Germinal center (tissue), 1 donor: ENCODE data around the gene MFAP2.

ENCODE experiments used
- DNase-seq: peaks from one replicate; pipeline ENCODE4 v3.0.0; 2012; ENCODE audit warnings: mixed read lengths, low spot score

The MFAP2 gene

DNA sequence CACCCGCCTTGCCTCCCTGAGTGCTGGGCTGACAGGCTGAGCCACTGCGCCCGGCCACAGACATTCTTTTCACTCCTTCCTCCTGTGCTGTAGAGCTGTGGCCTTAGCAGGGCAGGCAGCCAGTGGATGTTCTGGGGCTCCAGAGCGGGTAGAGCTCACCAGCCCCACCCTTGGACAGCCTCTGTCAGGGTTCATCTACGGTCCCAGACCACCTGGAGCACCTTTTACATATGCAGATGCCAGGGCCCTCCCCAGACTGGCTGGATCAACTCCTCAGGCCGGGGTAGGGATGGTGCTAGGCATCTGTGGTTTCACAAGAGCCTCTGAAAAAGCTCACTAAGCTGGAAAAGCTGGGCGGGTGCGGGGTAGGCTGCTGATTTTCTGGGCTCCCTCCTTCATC, 26.7 kb upstream of the MFAP2 start:
- no peak for DNase-seq

DNA sequence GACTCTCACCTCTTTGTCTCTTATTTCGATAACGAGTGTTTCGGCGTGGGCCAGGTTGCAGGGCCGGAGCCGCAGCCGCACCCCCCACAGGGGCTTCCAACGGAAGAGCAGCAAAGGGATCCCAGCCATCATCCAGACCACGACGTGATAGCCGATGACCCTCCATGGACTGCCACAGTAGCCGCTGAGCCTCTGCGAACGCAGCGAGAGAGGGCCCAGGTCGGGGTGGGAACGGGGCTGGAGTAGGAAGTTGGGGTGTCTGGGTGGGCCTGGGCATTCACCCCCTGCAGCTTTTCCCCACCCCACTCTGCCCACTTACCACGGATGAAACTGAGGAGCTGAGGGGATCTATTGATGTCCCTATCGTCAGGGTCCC, 24.9 kb upstream of the MFAP2 start:
- DNase-seq = no peak

DNA sequence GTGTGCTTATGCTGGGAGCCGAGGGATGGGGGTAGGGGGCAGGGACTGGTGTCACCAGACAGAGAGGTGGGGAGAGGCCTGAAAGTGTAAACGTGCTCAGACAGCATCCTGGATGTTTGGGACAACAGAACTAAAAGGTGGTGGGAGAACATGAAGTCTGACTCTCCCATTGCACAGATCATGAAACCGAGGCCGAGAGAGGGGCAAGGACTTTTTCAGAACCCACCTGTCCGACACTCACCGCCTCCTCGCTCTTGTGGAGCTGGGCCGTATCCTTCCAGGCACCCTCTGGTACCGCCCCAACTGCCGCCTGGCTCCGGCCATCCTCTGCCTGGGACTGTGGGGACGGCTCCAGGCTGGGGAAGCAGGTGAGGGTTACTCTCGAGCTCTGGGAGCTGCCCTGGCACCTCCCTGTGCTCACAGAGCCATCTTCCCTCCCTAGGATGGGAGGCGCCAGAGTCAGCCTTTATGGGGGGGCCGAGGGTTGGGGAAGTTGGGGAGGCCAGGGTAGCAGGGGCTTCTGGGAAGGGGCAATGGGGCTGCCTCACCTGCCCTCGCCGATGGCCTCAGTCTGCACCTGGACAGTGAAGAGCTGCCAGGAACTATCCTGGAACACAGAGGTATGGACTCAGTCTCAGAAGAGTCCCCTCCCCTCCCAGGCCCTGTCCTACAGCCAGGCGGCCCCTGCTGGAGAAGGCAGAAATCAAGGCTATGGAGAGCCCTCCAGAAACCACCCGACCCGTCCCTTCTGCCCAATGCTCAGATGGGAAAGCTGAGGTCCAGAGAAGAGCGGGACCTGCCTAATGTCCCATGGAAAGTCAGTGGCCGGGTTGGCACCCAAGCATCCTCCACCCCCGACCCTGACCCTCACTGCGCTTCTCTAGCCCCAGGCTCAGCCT, 24.3 kb upstream of the MFAP2 start:
- DNase-seq = no peak

- no peak for DNase-seq
These were observed 22.1 kb upstream of the MFAP2 start for GRCh38 chr1:17002524-17002902.

DNA sequence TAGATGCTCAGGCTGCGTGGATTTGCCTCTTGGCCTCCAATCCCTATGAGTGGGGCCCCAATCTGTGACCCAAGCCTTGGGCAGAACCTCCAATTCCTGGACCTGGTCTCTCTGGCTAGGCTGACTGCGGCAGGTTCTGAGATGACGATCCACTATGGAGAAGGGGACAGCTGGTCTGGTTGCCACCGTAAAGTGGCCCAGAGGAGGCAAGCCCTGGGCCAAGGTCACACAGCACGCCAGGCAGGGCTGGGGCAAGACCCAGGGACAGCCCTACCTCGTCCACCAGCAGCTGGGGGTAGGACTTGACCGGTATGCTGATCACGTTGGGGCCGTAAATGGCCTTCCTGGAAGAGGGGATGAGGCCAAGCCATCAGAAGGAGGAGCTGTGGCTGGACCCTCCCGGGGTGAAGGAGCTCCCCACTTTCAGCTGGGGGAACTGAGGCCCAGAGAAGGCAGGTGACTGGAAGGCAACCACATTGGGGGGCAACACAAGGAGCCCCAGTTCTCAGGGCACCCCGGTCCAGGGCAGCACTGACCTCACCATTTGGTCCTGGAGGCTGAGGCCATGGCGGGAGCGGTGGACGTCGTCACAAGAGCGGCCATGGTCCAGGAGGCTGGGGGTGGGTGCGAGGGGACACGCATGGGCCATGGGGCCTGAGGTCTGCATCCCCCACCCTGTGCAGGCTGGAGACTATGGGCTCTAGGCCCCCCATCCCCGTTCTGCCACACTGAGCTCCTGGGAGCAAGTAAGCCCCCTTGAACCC, 21.5 kb upstream of the MFAP2 start:
- no peak for DNase-seq

DNA sequence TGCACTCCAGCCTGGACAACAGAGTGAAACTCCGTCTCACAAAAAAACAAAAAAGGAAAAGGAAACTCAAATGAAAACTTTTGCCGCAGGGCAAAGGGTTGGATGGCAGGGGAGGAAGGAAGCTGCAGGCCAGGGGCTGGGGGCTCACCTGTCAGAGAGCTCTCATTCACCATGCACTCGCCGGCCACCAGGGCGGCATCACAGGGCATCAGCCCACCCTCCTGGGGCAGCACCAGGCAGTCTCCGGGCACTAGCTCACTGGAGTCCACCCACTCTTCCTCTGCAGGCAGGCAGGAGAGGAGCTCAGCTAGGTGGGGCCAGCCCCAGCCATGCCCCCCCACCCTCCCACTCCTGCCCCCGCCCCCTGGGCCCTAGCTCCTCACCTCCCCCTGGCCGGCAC, 19.4 kb upstream of the MFAP2 start:
- no peak for DNase-seq

DNA sequence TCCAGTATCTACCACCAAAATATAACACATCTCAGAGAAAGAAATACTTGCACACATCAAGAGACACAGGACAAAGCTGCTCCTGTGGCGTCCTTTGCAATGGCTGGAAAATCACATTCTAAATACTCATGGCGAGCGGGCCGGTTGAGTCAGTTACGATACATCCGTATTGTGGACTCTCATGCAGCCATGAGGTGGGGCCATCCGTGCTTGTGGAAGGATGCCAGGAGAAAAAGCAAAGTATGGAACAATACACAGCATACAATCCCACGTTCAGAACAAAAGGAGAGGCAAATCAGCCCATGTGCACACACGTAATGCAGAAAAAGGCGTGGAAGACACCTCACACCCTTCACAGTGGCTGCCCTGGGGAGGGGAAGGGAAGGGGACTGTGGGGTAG, 18.2 kb upstream of the MFAP2 start:
- no peak for DNase-seq

DNA sequence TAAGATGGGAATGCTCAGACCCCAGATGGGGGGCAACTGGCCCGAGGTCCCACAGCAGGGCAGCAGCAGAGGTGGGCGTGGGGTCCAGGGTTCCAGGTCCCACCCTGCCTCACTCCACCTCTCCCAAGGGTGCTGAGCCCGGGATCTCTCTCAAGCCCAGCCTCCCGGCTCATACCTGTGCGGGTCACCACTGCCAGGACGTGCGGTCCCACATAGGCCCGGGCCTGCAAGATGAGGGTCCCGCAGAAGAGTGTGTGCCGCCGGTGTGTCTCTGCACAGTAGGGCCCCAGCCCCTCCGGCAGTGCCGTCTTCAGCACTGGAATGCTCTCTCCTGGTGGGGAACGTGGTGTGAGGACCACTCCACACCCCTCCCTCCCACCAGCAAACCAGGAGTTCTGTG, 16.4 kb upstream of the MFAP2 start:
- DNase-seq = no peak

DNA sequence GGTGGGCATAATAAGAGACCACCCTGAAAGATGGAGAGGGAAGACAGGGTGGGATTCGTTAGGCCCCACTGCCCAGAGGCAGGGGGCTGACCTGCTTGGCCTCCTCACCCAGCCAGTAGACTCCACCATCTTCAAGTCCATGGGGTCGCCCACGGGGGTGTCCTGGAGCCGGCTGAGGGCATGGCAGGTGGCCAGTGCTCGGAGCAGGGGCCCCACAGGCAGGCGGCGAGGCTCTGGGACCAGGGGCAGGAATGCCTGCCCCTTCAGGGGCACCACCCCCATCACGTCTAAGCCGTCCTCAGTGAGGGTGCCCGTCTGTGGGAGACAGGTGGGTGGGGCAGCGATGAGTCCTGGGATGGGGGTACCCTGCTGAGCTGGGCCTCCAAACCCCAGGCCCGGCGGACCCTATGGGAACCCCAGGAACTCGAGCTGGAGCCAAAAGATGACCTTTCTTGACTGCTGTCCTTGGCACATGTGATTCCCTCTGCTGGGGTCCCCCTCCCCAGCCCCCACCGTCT, 13.2 kb upstream of the MFAP2 start:
- no peak for DNase-seq

- no peak for DNase-seq
These were observed 12.3 kb upstream of the MFAP2 start for GRCh38 chr1:16992675-16993074.

DNA sequence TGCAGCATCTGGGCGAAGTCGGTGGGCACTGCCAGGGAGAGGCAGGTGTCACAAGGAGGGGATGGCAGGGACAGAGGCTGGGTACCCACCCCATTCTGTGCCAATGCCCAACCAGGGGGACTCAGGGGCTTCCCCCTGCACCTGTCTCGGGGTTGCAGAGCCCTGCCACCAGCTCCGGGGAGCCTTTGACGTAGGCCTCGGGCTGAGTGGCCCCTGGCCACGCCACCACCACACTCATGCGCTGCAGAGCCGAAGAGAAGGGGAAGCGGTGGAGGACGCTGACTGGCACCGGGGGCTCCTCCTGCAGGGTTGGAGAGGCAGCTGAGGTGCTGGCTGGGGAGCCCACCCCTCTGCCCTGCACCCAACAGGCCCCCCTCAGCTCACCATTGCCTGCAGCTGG, 11.7 kb upstream of the MFAP2 start:
- DNase-seq = no peak

DNA sequence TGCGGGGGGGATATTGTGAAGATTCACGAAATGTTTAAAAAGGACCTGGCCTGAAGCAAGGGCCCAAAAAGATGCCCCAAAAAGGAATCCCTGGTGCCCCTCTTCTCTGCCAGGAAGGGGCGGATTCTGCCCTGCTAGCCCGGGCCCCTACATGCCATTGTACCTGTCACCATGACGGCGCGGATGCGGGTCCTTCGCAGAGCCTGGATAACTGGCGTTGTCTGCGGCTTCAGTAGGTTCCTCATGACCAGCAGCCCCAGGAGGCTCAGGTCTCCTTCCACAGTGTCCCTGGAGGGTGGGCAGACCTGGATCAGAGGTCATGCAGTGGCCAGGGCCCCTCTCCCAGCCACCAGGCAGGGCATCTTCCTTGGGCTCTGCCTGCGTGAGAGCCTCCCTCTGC, 11.2 kb upstream of the MFAP2 start:
- no peak for DNase-seq

- no peak for DNase-seq
These were observed 9.4 kb upstream of the MFAP2 start for GRCh38 chr1:16989676-16990391.

- no peak for DNase-seq
These were observed 7.8 kb upstream of the MFAP2 start for GRCh38 chr1:16988210-16988609.

DNA sequence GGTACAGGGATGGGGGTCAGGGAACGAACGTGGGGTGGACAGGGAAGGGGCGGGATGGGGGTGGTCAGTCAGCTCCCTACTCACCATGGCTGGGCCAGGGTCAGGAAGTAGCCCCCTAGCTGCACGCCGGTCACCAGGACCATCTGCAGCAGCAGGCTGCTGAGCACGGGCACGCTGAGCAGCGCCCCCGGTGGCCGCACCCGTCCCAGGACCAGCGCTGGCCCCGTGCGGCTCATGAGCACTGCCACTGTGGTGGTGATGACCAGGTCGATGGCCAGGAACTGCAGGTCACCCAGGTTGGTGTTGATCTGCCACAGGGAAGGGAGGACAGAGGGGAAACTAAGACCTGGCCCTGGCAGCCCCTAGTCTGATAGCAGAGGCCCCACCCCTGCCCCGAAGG, 6.5 kb upstream of the MFAP2 start:
- DNase-seq = no peak

DNA sequence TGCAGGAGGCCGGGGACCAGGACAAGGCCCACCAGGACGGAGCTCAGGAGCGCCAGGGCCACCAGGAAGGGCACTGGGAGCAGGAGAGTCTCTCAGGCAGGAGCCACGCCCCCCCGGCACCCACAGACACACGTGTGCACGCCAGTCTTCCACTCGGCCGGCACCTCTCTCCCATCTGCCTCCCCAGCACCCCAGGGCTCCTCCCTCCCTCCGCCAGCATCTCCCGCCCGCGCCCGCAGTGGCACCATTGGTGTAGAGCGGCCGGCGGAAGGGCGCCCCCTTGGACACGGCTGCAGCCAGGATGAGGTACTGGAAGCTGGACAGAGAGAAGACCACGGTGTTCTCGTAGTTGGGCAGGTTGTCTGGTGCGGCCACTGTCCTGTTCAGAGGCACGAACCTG, 6.1 kb upstream of the MFAP2 start:
- DNase-seq = no peak

DNA sequence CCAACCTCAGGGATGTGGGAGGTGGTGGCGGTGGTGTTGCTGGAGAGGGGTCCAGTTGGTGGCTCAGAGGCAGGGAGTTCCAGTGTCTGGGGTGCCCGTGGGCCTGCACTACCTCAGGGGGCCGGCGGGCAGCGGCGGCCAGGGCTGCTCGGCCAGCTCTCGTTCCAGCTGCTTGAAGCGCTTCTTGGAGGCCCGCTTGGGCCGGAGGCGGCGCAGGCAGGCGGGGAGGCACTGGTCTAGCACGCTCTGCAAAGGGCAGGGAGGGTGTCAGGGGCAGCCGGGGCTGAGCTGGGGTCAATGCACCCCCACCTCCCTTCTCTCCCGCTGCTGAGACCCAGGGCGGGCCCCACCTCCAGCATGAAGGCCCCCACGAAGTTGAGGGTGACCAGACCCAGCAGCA, 5.7 kb upstream of the MFAP2 start:
- no peak for DNase-seq

DNA sequence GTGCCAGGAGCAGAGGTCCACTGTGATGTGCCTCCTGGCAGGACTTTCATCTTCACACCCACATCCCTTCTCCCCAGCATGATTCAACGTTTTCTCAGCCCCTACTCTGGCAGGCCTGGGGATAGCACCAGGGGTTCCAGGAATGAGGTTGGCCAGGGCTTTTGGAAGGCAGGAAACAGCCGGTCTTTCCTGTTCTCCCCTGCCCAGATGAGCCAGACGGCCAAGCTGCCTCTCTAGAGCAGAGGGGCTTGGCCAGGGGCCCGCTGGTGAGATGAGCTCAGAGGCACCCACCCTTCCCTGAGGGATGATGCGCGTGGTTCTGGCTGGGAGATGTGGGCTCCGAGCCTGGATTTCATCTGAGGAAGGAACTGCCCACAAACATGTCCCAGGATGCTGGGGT, 4.3 kb upstream of the MFAP2 start:
- no peak for DNase-seq

DNA sequence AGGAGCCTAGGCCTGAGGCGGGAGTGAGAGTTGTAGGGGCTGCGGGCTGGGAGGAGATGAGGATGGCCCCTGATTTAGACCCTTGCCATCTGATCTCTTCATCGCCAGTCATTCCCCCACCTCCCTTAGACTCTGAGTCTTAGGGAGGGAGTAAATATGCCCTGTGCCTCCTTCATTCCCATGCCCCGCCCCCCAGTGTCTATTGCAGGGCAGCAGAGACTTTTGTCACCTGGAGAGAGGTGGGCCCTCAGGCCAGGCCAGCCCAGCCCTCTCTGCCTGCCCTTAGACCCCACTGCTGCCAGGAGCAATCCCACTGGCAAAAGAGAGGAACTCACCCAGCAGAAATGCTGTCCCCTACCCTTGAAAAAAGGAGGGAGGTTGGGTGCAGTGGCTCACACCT, 3.2 kb upstream of the MFAP2 start:
- DNase-seq = no peak

DNA sequence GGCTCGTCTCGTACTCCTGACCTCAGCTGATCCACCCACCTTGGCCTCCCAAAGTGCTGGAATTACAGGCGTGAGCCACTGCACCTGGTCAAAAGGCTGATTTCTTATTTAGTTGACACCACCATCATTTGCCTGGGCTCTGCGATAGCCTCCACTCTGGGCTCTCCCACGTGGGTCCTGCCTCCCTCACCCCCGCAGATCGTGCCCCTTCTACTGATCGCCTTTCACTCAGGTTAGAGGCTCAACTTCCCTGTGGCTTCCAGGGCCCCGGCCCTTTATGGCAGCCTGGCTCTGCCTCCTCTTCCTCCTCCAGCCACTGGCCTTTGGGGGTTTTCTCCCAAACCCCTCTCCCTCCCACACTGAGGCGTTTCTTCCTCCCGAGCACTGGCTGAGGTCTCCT, 2.5 kb upstream of the MFAP2 start:
- DNase-seq = no peak

DNA sequence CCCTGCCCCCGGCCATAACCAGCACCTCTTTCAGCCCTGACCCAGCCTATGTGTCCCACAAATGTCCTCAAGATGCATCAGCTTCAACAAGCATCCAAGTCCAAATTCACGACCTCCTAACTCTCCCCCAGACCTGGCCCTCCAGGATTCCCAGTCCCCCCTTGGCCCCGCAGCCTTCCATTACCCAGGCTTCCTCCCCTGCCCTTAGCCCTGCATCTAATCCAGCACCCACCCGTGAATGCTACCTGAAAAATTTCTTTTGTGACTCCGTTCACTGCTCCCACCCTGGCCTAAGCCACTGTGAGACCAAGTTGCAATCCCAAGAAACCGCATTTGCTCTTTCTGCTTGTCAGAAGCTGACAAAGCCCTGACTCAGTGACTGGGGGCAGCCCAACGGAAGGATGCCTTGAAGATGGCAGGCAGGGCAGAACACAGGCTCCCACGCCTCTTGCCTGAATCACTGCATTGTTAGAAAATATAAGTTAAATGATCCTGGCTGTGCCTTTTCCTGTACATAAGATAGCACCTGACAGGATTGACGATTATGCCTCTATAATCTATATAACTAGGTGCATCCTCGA, 939 bp upstream of the MFAP2 start:
- DNase-seq = no peak
